NCI-H526 treated with DMSO at 0.1 percent for 48 hours (cell line): ENCODE results near the gene SYTL2.

ENCODE experiments used
- DNase-seq: peaks from one replicate; lab custom pipeline; 2025; lab: John Stamatoyannopoulos, UW

Gene SYTL2

GRCh38 chr11:85651118-85651517 is 159.8 kb downstream of the SYTL2 start:
- no peak for DNase-seq

- DNase-seq: peak; percentile 96
These were observed 163.2 kb downstream of the SYTL2 start, which contains the start of gene TMEM126A for GRCh38 chr11:85647604-85648299. Gene TMEM126A, plus strand, starts transcription at chr11:85647967. Its CDS starts 2,289 bp downstream, at chr11:85650256.

GRCh38 chr11:85647078-85647477 is 163.9 kb downstream of the SYTL2 start:
- DNase-seq: no peak
